K562 (cell line): ENCODE results near the gene NES. TPM values are rescaled to one million over a fixed set of nuclear protein-coding genes. Genes with fewer than 3 reads are reported as not detected.
A peak's percentile ranks its signal among the peaks of the same experiment; 100 is the strongest.

Experiments used
- ARID4B ChIP-seq: sonication (generic); formaldehyde crosslinking; IDR thresholded peaks from 2 replicates; pipeline ENCODE4 v1.8.0; 2022; ENCODE audit warnings: mild to moderate bottlenecking, missing genetic modification reagents
- BDP1 ChIP-seq: IDR thresholded peaks from 3 replicates; pipeline ENCODE4 v1.6.1; 2011; ENCODE audit not compliant: insufficient read length, insufficient read depth
- CHD2 ChIP-seq: IDR thresholded peaks from 2 replicates; pipeline ENCODE4 v1.6.1; 2011; ENCODE audit warnings: low read depth, low read length
- GABPA ChIP-seq: fragments of 200-800 bp; sonication (Bioruptor generic); conservative IDR thresholded peaks from 2 replicates; pipeline ENCODE4 v1.6.1; 2016; ENCODE audit warnings: low read depth, missing genetic modification characterization, missing compliant biosample characterization
- KDM2B ChIP-seq: fragments of 250-450 bp; sonication (Bioruptor Pico); IDR thresholded peaks from 2 replicates; pipeline ENCODE4 v1.8.0; 2021; ENCODE audit warnings: mild to moderate bottlenecking, moderate library complexity
- NR3C1 ChIP-seq: sonication (generic); formaldehyde crosslinking; IDR thresholded peaks from 2 replicates; pipeline ENCODE4 v1.8.1; 2022; ENCODE audit warnings: missing genetic modification reagents
- TFAP4 ChIP-seq: sonication (generic); formaldehyde crosslinking; IDR thresholded peaks from 2 replicates; pipeline ENCODE4 v1.8.0; 2022; ENCODE audit warnings: missing genetic modification reagents, mild to moderate bottlenecking, moderate library complexity, borderline replicate concordance
- YY1 ChIP-seq, 3 experiments: IDR thresholded peaks; 2 replicates each; pipeline ENCODE4 v1.6.1; 2011; ENCODE audit warnings: low read length in 2 of 3, mild to moderate bottlenecking in 2 of 3, moderate library complexity in 2 of 3, borderline replicate concordance in 1 of 3, control low read depth in 1 of 3, low read depth in 1 of 3; ENCODE audit not compliant: insufficient read depth in 3 of 3, insufficient replicate concordance in 2 of 3, control insufficient read depth in 1 of 3, insufficient read length in 1 of 3; ENCODE audit errors: extremely low read depth in 1 of 3
- ZKSCAN8 ChIP-seq: fragments of 200-800 bp; sonication (Bioruptor generic); IDR thresholded peaks from 2 replicates; pipeline ENCODE4 v1.6.1; 2016; ENCODE audit warnings: missing genetic modification characterization, missing compliant biosample characterization
- ZNF174 ChIP-seq: fragments of 250-450 bp; sonication (Bioruptor Pico); IDR thresholded peaks from 2 replicates; pipeline ENCODE4 v1.4.0; 2020; ENCODE audit warnings: mild to moderate bottlenecking
- ZNF511 ChIP-seq: sonication (generic); formaldehyde crosslinking; IDR thresholded peaks from 2 replicates; pipeline ENCODE4 v1.8.0; 2022; ENCODE audit warnings: mild to moderate bottlenecking, missing genetic modification reagents
- ZNF707 ChIP-seq: fragments of 250-450 bp; sonication (Bioruptor Pico); conservative IDR thresholded peaks from 2 replicates; pipeline ENCODE4 v1.8.0; 2022; ENCODE audit warnings: inconsistent platforms, mild to moderate bottlenecking, moderate library complexity
- polyA plus RNA-seq, 8 experiments: library from polyadenylated mRNA; depleted of rRNA in 4 of 8; stranded (reverse) in 5 of 8; unstranded in 3 of 8; fragments of >200 nt; fragmentation: Nextera tagmentation in 2 of 8; fragmentation: Illumina TruSeq in 1 of 8; extraction: Ambion mirVana in 2 of 8; extraction: Trizol in 1 of 8; gene quantifications; 2 replicates each; pipeline versions ENCODE4 v1.2.1 to v1.2.3, GENCODE V29; 2011 to 2014; ENCODE audit warnings: inconsistent platforms in 1 of 8, missing spikeins in 1 of 8
- total RNA-seq, 7 experiments: library from RNA; depleted of rRNA in 6 of 7; stranded (reverse); fragments of >200 nt in 6 of 7; fragmentation: Illumina TruSeq in 2 of 7; extraction: Trizol in 2 of 7; gene quantifications; 2 replicates each; pipeline versions ENCODE4 v1.2.1 to v1.2.3, GENCODE V29; 2011 to 2021; ENCODE audit warnings: low replicate concordance in 1 of 7

Gene NES
- total and polyA plus RNA-seq, 9 of the 15 experiments (the other 6 are each of a cell fraction or from before 2014, with no cell fraction given): 0.10 to 8.6 (median 4.2) TPM

- TF ChIP-seq BDP1: no peak
- no peak for TF ChIP-seq ZKSCAN8 (CRISPR knock-in tag)
- TF ChIP-seq ZNF511 (CRISPR knock-in tag): no peak
- TF ChIP-seq ZNF707: no peak
- no peak for TF ChIP-seq GABPA (tag)
- no peak; the same call in 1 of the 2 replicates for TF ChIP-seq ARID4B (CRISPR knock-in tag)
- TF ChIP-seq ZNF174 (CRISPR knock-in tag): no peak
- TF ChIP-seq TFAP4: 0 out of 2 replicates have a peak, but pooled peaks have one; percentile 10
- peak; percentile 31; the same call in 1 of the 2 replicates for TF ChIP-seq NR3C1 (CRISPR knock-in tag)
- TF ChIP-seq KDM2B (CRISPR knock-in tag): peak; percentile 69; the same call in 1 of the 2 replicates
- TF ChIP-seq CHD2: 0 out of 2 replicates have a peak, but pooled peaks have one; percentile 11
- peak in 1 of 3 experiments; percentile 6 for TF ChIP-seq YY1 (IDR thresholded peaks at IDR 0.05; ENCODE audit: borderline replicate concordance in 1 of 3, control insufficient read depth in 1 of 3, extremely low read depth in 1 of 3, insufficient read depth in 3 of 3, insufficient read length in 1 of 3, insufficient replicate concordance in 2 of 3, low read depth in 1 of 3, low read length in 2 of 3)
These were observed 52.3 kb downstream of the NES start (continued) for GRCh38 chr1:156624814-156625435.
